B cell (primary cell): Measurements from ENCODE around the gene TKTL1. TPM values are rescaled to one million over a fixed set of nuclear protein-coding genes. Genes with fewer than 3 reads are reported as not detected.

ENCODE experiments used
- ATAC-seq: fragments of 200-7000 bp; cut with Tn5 transposase; one replicate; pipeline ENCODE4 v1.10.0; 2021; ENCODE audit warnings: low read depth, mild to moderate bottlenecking, moderate number of reproducible peaks, moderate library complexity
- CTCF ChIA-PET: fragments of 350-600 bp; sonication (Branson Sonifier 250); formaldehyde crosslinking; loops from one replicate; lab custom pipeline; 2021; ENCODE audit warnings: antibody characterized with exemption, inconsistent platforms; lab: Charles Lee
- POLR2A ChIA-PET: fragments of 350-600 bp; sonication (Branson Sonifier 250); formaldehyde crosslinking; loops from one replicate; lab custom pipeline; 2021; ENCODE audit warnings: antibody characterized with exemption; lab: Charles Lee
- DNase-seq: peaks from one replicate; pipeline ENCODE4 v3.0.0; 2013
- H2AFZ ChIP-seq: 2 replicates; pipeline ENCODE4 v1.6.1; 2012; ENCODE audit warnings: mild to moderate bottlenecking, low read depth, low read length; ENCODE audit not compliant: insufficient read depth, poor library complexity, severe bottlenecking
- H3K27ac ChIP-seq, 2 donors: 1 replicate in 1 of 2; 2 replicates in 1 of 2; pipeline ENCODE4 v1.5.1; 2012 to 2013; ENCODE audit warnings: low read length in 2 of 2, mild to moderate bottlenecking in 2 of 2, moderate library complexity in 1 of 2
- H3K27me3 ChIP-seq, 4 experiments: fragments of 200-600 bp in 1 of 4; sonication (generic) in 1 of 4; replicated peaks in 1 of 4; 1 replicate in 2 of 4; 2 replicates in 2 of 4; pipeline versions ENCODE4 v1.6.1 to v1.7.0; 2013 to 2016; ENCODE audit warnings: low read length in 3 of 4, mild to moderate bottlenecking in 2 of 4, mixed read lengths in 1 of 4, moderate library complexity in 1 of 4; ENCODE audit not compliant: insufficient read depth in 4 of 4, control insufficient read depth in 3 of 4; ENCODE audit errors: control extremely low read depth in 1 of 4
- H3K36me3 ChIP-seq, 2 experiments: replicated peaks in 1 of 2; 1 replicate in 1 of 2; 2 replicates in 1 of 2; pipeline versions ENCODE4 v1.6.1 to v1.7.1; 2013; ENCODE audit warnings: low read length in 1 of 2; ENCODE audit not compliant: insufficient read depth in 2 of 2, control insufficient read depth in 1 of 2; ENCODE audit errors: control extremely low read depth in 1 of 2, extremely low read depth in 1 of 2
- H3K4me1 ChIP-seq, 2 donors: fragments of 200-600 bp in 1 of 2; sonication (generic) in 1 of 2; 1 replicate in 1 of 2; 2 replicates in 1 of 2; pipeline versions ENCODE4 v1.5.1 to v1.6.1; 2013 to 2017; ENCODE audit warnings: low read length in 2 of 2; ENCODE audit not compliant: control insufficient read depth in 2 of 2, insufficient read depth in 2 of 2
- H3K4me2 ChIP-seq: replicated peaks from 2 replicates; pipeline ENCODE3; 2012; ENCODE audit warnings: mild to moderate bottlenecking, low read depth, low read length; ENCODE audit not compliant: poor library complexity, severe bottlenecking
- H3K4me3 ChIP-seq, 5 experiments: fragments of 200-600 bp in 1 of 5; sonication (generic) in 1 of 5; 1 replicate in 3 of 5; 2 replicates in 2 of 5; pipeline versions ENCODE4 v1.5.1 to v1.7.0; 2011 to 2016; ENCODE audit warnings: low read length in 4 of 5, mild to moderate bottlenecking in 4 of 5, low read depth in 2 of 5, control low read depth in 1 of 5, moderate library complexity in 1 of 5; ENCODE audit not compliant: insufficient read depth in 1 of 5; ENCODE audit errors: control extremely low read depth in 1 of 5, extremely low read depth in 1 of 5
- H3K79me2 ChIP-seq: fragments of 200-600 bp; sonication (generic); one replicate; pipeline ENCODE4 v1.6.0; 2016; ENCODE audit warnings: low read length; ENCODE audit not compliant: control insufficient read depth, insufficient read depth
- H3K9ac ChIP-seq: fragments of 200-600 bp; sonication (generic); 2 replicates; pipeline ENCODE4 v1.6.1; 2017; ENCODE audit warnings: mild to moderate bottlenecking, low read length, moderate library complexity
- H3K9me3 ChIP-seq, 3 donors: one replicate each; pipeline versions ENCODE4 v1.6.1 to v1.7.1; 2013; ENCODE audit warnings: low read length in 2 of 3; ENCODE audit not compliant: control insufficient read depth in 2 of 3, insufficient read depth in 1 of 3; ENCODE audit errors: control extremely low read depth in 1 of 3
- H4K20me1 ChIP-seq: 2 replicates; pipeline ENCODE4 v1.6.0; 2012; ENCODE audit warnings: mild to moderate bottlenecking, low read length; ENCODE audit not compliant: insufficient read depth, control insufficient read depth, poor library complexity, severe bottlenecking
- H3K27ac Mint-ChIP-seq: one replicate; pipeline ENCODE4 v1.8.0; 2021; ENCODE audit warnings: mixed read lengths
- H3K27me3 Mint-ChIP-seq: one replicate; pipeline ENCODE4 v1.8.0; 2021; ENCODE audit warnings: mixed read lengths
- H3K4me1 Mint-ChIP-seq: one replicate; pipeline ENCODE4 v1.8.0; 2021; ENCODE audit warnings: mixed read lengths
- H3K4me3 Mint-ChIP-seq: one replicate; pipeline ENCODE4 v1.8.0; 2021; ENCODE audit warnings: mixed read lengths
- H3K9me3 Mint-ChIP-seq: one replicate; pipeline ENCODE4 v1.8.0; 2022; ENCODE audit warnings: mixed read lengths; ENCODE audit not compliant: insufficient read depth
- CTCF ChIP-seq: fragments of 200-600 bp; IDR thresholded peaks from one replicate; pipeline ENCODE4 v1.8.0; 2022; ENCODE audit warnings: antibody characterized with exemption, mild to moderate bottlenecking
- EZH2 ChIP-seq: IDR thresholded peaks from 2 replicates; pipeline ENCODE4 v1.6.1; 2012; ENCODE audit warnings: borderline replicate concordance, low read depth, mild to moderate bottlenecking, moderate library complexity, low read length; ENCODE audit not compliant: insufficient read depth, poor library complexity, severe bottlenecking
- WGBS: methylation state at CpG from one replicate; pipeline ENCODE4 v1.1.5; 2013; ENCODE audit warnings: missing lambda C conversion rate; ENCODE audit not compliant: insufficient coverage; 5-methylcytosine and 5-hydroxymethylcytosine counted together
- intact Hi-C: fragments of 100-400 bp; cut with micrococcal nuclease; formaldehyde crosslinking; loops from one replicate; pipeline ENCODE4 v1.10.0; 2022
- polyA plus RNA-seq: library from polyadenylated mRNA; depleted of rRNA; stranded (reverse); fragments of >200 nt; gene quantifications from 2 replicates; pipeline ENCODE4 v1.2.3, GENCODE V29; 2012
- total RNA-seq, 2 donors: library from RNA; stranded (reverse); fragments of 120-200 nt in 1 of 2; gene quantifications; 1 replicate in 1 of 2; 2 replicates in 1 of 2; pipeline versions ENCODE4 v1.2.3 to v1.2.4, GENCODE V29; 2013 to 2022

TKTL1 gene
- total and polyA plus RNA-seq, 2 donors (not counting 1 experiment from before 2014, with no cell fraction given): 0.18 to 0.96 TPM

- Histone ChIP-seq H2AFZ (no peak overlapping the region), H3K79me2 (peaks cover 49% of the 10 kb centered on the region), H3K9me3 (no peaks in the 10 kb centered on the region), H3K4me1 (peaks cover 32 to 56% of the 10 kb centered on the region in 2 donors), H3K36me3 (peaks cover 0 to 26% of the 10 kb centered on the region in 2 experiments), H4K20me1 (peaks cover 11% of the 10 kb centered on the region), H3K27ac (peak overlapping the region; percentile 86 to 90), H3K9ac (peak overlapping the region; percentile 73), H3K27me3 (no peaks in the 10 kb centered on the region), H3K4me2 (peak overlapping the region; percentile 80), H3K4me3 (peak overlapping the region; percentile 45 to 81 (median 75))
- DNase-seq (peak; percentile 42), ATAC-seq (no peak)
- ChIA-PET CTCF (interaction anchor here (1.3 kb wide), 1 partner anchor 165 kb away, joined by 3 read pairs; no protein-coding TSS in a partner anchor), POLR2A (interaction anchor here (0.5 to 2.5 kb wide), 15 partner anchors 9 to 402 kb away, joined by 3 to 14 read pairs (median 6); partner anchors contain the start of genes EMD, HCFC1 and RPL10)
- Mint-ChIP-seq H3K4me1 (peaks cover 25% of the 10 kb centered on the region), H3K4me3 (peak overlapping the region; percentile 93), H3K9me3 (no peaks in the 10 kb centered on the region), H3K27me3 (no peaks in the 10 kb centered on the region), H3K27ac (peak overlapping the region; percentile 88)
- intact Hi-C loops: loop anchor here (1.0 to 10.0 kb wide), 4 partner anchors 9 to 444 kb away; partner anchors contain the start of genes ARHGAP4, EMD, FAM3A and MECP2
- under 1% methylated on average over 48 of the region's 63 CpGs for WGBS
- no peak for TF ChIP-seq CTCF
- TF ChIP-seq EZH2: no peak
These were observed 74.9 kb downstream of the TKTL1 start for GRCh38 chrX:154370300-154371016.
